ENCODE results near the gene SLC33A1. TPM values are rescaled to one million over a fixed set of nuclear protein-coding genes. Genes with fewer than 3 reads are reported as not detected.

Gene SLC33A1
- total RNA-seq (2021; fragmentation: NEBNext Ultra II Directional; extraction: Animal tissue kit (Norgen Biotek cat#: 25700)) (21.4 and 24.2 TPM in 2 replicates), polyA plus RNA-seq (2011; rRNA removed) (15.6 and 19.6 TPM in 2 replicates), polyA minus RNA-seq (2011; rRNA and poly(A)+ RNA removed) (18.0 and 26.8 TPM in 2 replicates)
- polyA plus RNA-seq (2011; cell fraction: cytosol; rRNA removed) = 13.8 TPM
- polyA plus RNA-seq (2011; cell fraction: nucleus; rRNA removed) = 16.2 TPM
- 10.1 to 15.3 TPM (median 13.1 TPM) in 4 replicates for polyA plus RNA-seq (2012, experiment 1 of 2)
- 2.8 TPM for polyA plus RNA-seq (2012, experiment 2 of 2)
- polyA plus RNA-seq (2013, experiment 1 of 2) = 24.5 TPM
- polyA plus RNA-seq (2013, experiment 2 of 2) = 26.6 TPM
- polyA minus RNA-seq (2011; cell fraction: cytosol; rRNA and poly(A)+ RNA removed) = 22.3 TPM
- 28.4 TPM for polyA minus RNA-seq (2011; cell fraction: nucleus; rRNA and poly(A)+ RNA removed)
- long read RNA-seq, experiment 1, full-length matches to known transcripts = 12 of 17 reads
- long read RNA-seq, experiment 1, partial matches to known transcripts = 4 of 17 reads
- long read RNA-seq, experiment 1, other reads (novel, unspliced or antisense) = 1 of 17 reads
- long read RNA-seq, experiment 2, full-length matches to known transcripts = 8 of 8 reads
- long read RNA-seq, experiment 2, partial matches to known transcripts = 0 of 8 reads
- long read RNA-seq, experiment 2, other reads (novel, unspliced or antisense) = 0 of 8 reads

DNA sequence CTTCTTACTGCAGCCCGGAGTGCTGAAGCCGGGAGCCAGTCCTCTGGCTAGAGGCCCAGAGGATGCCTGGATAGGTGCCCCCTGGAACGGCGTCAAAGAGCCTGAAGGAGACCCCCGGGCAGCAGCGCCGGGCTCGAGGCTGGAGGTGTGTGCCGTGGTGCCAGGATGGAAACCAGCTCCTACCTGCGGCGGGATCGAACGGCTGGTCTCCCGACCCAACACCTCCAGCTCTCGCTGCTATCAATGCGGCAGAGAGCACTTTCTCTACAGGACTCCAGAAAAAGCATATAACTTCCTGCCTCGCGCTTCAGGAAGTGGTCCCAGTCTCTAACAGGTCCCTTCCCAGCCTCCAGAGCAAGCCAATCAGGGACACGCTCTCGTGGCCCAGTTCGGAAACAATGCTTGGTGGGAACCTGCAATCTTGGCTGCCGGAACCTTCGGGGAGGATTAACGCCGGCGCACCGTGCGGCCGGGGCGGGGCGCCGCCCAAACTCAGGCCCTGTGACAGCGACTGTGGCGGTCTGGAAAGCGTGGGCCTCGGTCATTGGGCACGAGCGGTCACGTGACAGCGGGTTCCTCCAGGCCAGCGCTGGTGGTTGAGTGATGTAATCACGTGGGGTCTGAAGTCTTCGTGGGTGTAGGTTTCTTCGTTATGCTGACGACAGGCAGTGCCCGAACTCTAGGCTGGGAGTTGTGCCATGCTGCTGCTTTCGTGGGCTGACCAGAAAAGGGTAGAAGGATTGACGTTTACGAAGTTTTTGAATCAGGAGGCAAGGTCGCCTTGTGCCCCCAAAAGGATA is at the start of gene SLC33A1:
TSS of gene SLC33A1 (minus strand) at position 287 of the 800 bp plus-strand sequence. CDS start 430 bp downstream, outside the sequence.
- no peak within 1 kb of the TSS for H3K23ac ChIP-seq (ENCODE audit: insufficient read length)
- no peak within 1 kb of the TSS for H2BK15ac ChIP-seq (ENCODE audit: low read length)
- no peak within 1 kb of the TSS for H3K4ac ChIP-seq (replicated peaks; ENCODE audit: insufficient read length, low read depth, low read length)
- H3K27me3 ChIP-seq (replicated peaks in 1 of 4; ENCODE audit: control insufficient read depth in 3 of 4, extremely low read depth in 1 of 4, insufficient read depth in 3 of 4, low read length in 3 of 4) = no peaks in the 10 kb centered on the region
- H2AFZ ChIP-seq (ENCODE audit: low read length) = peak within 1 kb of the TSS; percentile 66; the same call in 1 of the 2 replicates
- H3K4me1 ChIP-seq (replicated peaks in 1 of 4; ENCODE audit: control insufficient read depth in 3 of 4, insufficient read depth in 4 of 4, low read length in 3 of 4) = peaks cover 0 to 9% (median 3%) of the 10 kb centered on the region in 4 experiments; a peak in 4 of 7 replicates
- peak within 1 kb of the TSS; percentile 67 to 95 (median 78) for H3K9ac ChIP-seq (replicated peaks in 1 of 4; ENCODE audit: extremely low read depth in 1 of 4, low read depth in 3 of 4, low read length in 3 of 4)
- peaks cover 4% of the 10 kb centered on the region for H3K79me1 ChIP-seq (ENCODE audit: low read depth, low read length)
- DNase-seq (ENCODE audit: low read depth in 1 of 2, low spot score in 2 of 2) (peak; percentile 97 to 98), FAIRE-seq (peak; percentile 76)
- peak within 1 kb of the TSS; percentile 87 to 90 for H3K4me2 ChIP-seq (ENCODE audit: insufficient read depth in 1 of 2, low read depth in 2 of 2, low read length in 2 of 2)
- H2BK5ac ChIP-seq (ENCODE audit: low read depth, low read length) = peak within 1 kb of the TSS; percentile 76
- no peak within 1 kb of the TSS for H2BK20ac ChIP-seq (ENCODE audit: low read length)
- H3K23me2 ChIP-seq (ENCODE audit: low read depth, low read length) = peaks cover 11% of the 10 kb centered on the region
- H3K4me3 ChIP-seq (ENCODE audit: extremely low read depth in 1 of 4, insufficient read depth in 2 of 4, low read depth in 3 of 4, low read length in 4 of 4) = peak within 1 kb of the TSS; percentile 85 to 96 (median 88)
- H2BK12ac ChIP-seq (ENCODE audit: low read depth, low read length) = peak within 1 kb of the TSS; percentile 3; the same call in 1 of the 2 replicates
- H3K36me3 ChIP-seq (ENCODE audit: control insufficient read depth in 2 of 4, insufficient read depth in 4 of 4, low read length in 3 of 4) = no peaks in the 10 kb centered on the region
- peaks cover 0 to 3% of the 10 kb centered on the region in 2 experiments for H4K20me1 ChIP-seq (replicated peaks in 1 of 2; ENCODE audit: control insufficient read depth in 1 of 2, insufficient read depth in 2 of 2, low read length in 2 of 2)
- H3K9me3 ChIP-seq (ENCODE audit: insufficient read depth in 2 of 2, low read depth in 1 of 2, low read length in 1 of 2) = no peaks in the 10 kb centered on the region
- peaks cover 7 to 32% of the 10 kb centered on the region in 2 experiments for H3K79me2 ChIP-seq (ENCODE audit: control insufficient read depth in 1 of 2, insufficient read depth in 2 of 2, low read length in 2 of 2)
- no peak within 1 kb of the TSS for H4K91ac ChIP-seq (replicated peaks; ENCODE audit: insufficient read length, low read length)
- WGBS, 2 experiments (ENCODE audit: extremely low coverage in 1 of 2, insufficient coverage in 1 of 2, insufficient read length in 1 of 2, insufficient replicate concordance in 2 of 2, low coverage in 1 of 2, low lambda C conversion rate in 2 of 2, missing lambda C conversion rate in 1 of 2) = 1% methylated on average over 42 of the region's 50 CpGs; no CpG with 5 or more reads in 1 of the 2 experiments
- H2AK5ac ChIP-seq (ENCODE audit: low read depth, low read length) = peak within 1 kb of the TSS; percentile 32; the same call in 1 of the 2 replicates
- POLR2A ChIA-PET (ENCODE audit: partially characterized antibody) = interaction anchor here (0.7 to 2.4 kb wide), 9 partner anchors 11 to 106 kb away, joined by 3 to 15 read pairs (median 4); partner anchors contain the start of genes C3orf33 and GMPS
- H3K18ac ChIP-seq (ENCODE audit: extremely low read depth, low read length) = peak within 1 kb of the TSS; percentile 85; the same call in 1 of the 2 replicates
- peak within 1 kb of the TSS; percentile 94; the same call in 1 of the 2 replicates for H4K8ac ChIP-seq (ENCODE audit: extremely low read depth, insufficient read depth, low read length)
- peak within 1 kb of the TSS; percentile 52 for H3K56ac ChIP-seq (replicated peaks; ENCODE audit: insufficient read length, low read depth, low read length)
- CTCF ChIA-PET (ENCODE audit: partially characterized antibody) = interaction anchor here (0.6 to 2.9 kb wide), 10 partner anchors 15 to 668 kb away, joined by 3 to 10 read pairs (median 4); partner anchors contain the start of genes C3orf33 and GMPS
- H4K5ac ChIP-seq (ENCODE audit: insufficient read length, low read depth, low read length) = peak within 1 kb of the TSS; percentile 48
- no peak within 1 kb of the TSS for H3K14ac ChIP-seq (ENCODE audit: insufficient read length)
- H3K27ac ChIP-seq (ENCODE audit: low read depth, low read length) = peak within 1 kb of the TSS; percentile 66
- peak within 1 kb of the TSS; percentile 15 for H2BK120ac ChIP-seq (replicated peaks; ENCODE audit: low read depth, low read length)
- TF ChIP-seq ZNF274 (IDR thresholded peaks at IDR 0.05; ENCODE audit: borderline replicate concordance, extremely low read depth, low read length) (no peak), EP300 (IDR thresholded peaks at IDR 0.05; ENCODE audit: borderline replicate concordance in 1 of 2, low read depth in 2 of 2, low read length in 2 of 2) (peak in 1 of 2 experiments; percentile 55; a peak in 1 of 3 replicates), KDM4A (IDR thresholded peaks at IDR 0.05; ENCODE audit: low read depth, low read length, severe bottlenecking) (peak; percentile 25), JUND (IDR thresholded peaks at IDR 0.05; ENCODE audit: low read length) (peak; percentile 55; the same call in 1 of the 2 replicates), TCF12 (IDR thresholded peaks at IDR 0.05; ENCODE audit: low read depth, low read length) (no peak), YY1 (IDR thresholded peaks at IDR 0.05; ENCODE audit: low read depth, low read length) (0 out of 2 replicates have a peak, but pooled peaks have one; percentile 51), SUZ12 (IDR thresholded peaks at IDR 0.05; ENCODE audit: low read length) (no peak)
